Frontal cortex (tissue), 4 donors: Measurements from ENCODE around the gene SRGN. TPM values are rescaled to one million over a fixed set of nuclear protein-coding genes. Genes with fewer than 3 reads are reported as not detected.

Experiments
- DNase-seq, 2 donors: peaks; one replicate each; pipeline ENCODE4 v3.0.0; 2012; ENCODE audit warnings: low spot score in 2 of 2
- FAIRE-seq: peaks from 2 replicates; lab custom pipeline; 2012; peaks lifted over from hg19 to GRCh38; lab: Jason Lieb, UNC
- total RNA-seq: library from RNA; depleted of rRNA; stranded (reverse); fragments of >200 nt; gene quantifications from one replicate; pipeline ENCODE4 v1.2.3, GENCODE V29; 2014
- donor health status: control.
- donor health status: control.
- donor health status: control.

Gene SRGN
- total RNA-seq, 1 donor from 2014 or later, result 22.4 TPM

DNA sequence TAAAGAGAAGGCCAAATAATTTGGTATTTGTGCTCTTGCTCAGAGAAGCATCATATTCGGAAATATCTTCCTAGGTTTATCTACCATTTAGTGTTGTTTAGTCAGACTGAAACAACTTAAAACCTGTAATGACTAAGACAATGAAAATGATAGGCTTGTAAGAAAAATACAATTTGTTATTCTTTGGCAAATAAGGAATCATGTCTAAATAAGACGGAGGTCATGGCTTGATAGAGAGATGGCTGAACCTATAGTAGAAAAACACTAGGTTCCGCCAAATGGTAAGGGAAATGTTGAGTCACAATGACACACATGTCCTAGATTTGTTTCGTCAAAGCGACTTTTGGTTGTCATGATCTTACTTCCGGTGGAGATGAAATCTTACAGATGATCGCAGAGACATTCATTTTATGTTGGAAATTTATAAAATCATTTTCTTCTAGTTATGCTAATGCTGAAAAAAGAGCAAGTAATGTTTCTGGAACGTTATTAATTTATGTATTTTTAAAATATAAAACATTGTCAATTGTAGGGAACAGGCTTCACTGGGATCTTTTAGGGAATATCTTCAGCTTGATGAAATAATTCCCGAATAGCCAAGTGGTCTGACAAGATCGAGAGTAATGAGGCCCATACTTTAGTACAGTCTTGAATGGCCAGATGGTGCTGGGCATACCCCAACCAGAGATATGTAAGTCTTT, 1.0 kb downstream of the SRGN start:
- FAIRE-seq (no peak), DNase-seq (no peak)

DNA sequence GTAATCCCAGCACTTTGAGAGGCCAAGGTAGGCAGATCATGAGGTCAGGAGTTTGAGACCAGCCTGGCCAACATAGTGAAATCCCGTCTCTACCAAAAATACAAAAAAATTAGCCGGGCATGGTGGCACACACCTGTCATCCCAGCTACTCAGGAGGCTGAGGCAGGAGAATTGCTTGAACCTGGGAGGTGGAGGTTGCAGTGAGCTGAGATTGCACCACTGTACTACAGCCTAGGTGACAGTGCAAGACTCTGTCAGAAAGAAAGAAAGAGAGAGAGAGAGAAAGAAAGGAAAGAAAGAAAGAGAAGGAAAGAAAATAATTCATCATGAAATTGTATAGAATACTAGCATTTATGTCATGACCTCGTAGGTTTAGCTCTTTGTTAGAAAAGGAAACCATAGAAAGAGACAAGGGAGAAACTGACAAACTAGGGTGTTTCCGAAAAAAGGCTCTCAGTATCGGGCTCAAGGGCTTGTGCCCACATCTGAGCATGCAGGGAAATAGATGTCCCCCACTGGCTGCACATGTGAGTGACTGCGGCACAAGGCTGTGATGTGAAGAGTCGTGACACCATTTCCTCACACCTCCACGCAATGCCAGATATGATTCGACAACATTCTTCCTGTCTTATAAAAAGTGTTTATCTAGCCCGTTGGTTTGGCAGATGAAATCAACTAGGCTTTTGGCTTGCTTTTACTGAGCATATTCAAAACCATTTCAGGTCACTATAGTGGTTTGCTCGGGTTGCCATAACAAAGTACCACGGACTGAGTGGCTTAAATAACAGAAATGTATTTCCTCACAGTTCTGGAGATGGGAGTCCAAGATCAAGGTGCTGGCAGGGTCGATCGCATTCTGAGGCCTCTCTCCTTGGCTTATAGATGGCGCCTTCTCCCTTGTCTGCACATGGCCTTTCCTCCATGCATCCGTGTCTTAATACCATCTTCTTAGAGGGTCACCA, 2.0 kb downstream of the SRGN start:
- FAIRE-seq (no peak), DNase-seq (no peak)

DNA sequence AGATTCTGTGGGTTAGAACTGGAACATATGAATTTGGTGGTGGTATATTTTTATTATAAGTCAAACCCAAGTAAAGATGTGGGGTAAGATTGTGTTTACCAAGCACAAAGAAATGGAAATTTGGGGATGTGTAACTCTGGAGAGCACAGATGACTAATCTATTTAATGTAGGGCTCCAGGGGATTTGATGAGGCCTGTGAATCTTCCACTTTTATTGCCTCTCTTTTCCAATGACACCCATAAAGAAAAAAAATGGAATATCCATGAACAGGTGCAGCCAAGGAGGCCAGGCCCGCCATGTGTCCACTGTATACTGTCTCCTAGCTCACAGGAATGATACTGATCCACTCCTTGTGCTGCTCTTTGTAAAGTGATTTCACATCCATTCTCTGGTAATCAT, 2.8 kb downstream of the SRGN start:
- FAIRE-seq, result no peak
- DNase-seq, result no peak

DNA sequence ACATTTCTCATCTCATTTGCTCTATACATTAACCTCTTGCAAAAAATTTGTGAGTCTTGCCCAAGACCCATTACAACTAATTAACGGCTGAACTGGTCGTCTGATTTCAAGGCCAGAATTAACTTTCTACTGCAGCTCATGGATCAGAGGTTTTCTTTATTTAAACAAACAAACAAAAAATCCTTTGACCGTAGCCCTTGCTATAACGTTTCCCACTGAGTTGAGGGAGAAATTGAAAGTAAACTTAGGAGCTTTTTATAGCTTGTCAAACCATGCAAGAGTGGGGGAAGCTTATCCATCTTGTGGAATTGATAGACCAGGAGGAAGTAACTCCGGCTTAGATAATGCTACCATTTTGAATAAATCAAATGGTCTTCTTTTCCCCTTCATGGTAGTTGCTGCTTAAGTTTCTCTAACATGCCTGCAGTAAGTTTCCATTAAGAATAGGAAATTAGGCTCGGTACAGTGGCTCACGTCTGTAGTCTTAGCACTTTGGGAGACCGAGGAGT, 3.3 kb downstream of the SRGN start:
- DNase-seq (no peak), FAIRE-seq (no peak)

DNA sequence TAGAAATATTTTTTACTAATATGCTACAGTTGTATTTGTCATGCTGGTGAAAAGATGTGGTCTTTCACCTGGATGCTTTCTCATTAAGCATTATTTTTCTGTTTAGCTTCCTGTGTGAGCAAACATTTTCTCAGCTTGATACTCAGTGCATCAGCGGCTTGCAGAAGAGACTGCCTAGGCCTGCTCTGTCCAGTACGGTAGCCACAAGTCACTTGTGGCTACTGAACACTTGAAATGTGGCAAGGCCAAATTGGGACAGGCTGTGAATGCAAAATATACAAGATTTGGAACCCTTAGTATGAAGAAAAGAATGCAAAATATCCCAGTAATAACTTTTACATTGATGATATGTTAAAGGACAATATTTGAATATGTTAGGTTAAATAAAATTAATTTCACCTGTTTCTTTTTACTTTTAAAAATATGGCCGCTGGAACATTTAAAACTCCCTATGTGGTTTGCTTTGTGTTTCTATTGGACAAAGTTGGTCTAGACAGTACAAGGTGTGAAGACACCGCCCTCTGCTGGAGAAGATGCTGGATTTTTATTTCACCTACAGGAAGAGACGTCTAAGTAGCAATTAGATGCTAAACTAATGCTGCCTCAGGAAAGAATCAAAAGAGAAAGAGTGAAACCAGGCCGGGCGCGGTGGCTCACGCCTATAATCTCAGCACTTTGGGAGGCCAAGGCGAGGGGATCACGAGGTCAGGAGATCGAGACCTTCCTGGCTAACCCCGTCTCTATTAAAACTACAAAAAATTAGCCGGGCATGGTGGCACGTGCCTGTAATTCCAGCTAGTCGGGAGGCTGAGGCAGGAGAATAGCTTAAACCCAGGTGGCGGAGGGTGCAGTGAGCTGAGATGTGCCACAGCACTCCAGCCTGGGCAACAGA, 5.3 kb downstream of the SRGN start:
- DNase-seq, result no peak
- no peak for FAIRE-seq

DNA sequence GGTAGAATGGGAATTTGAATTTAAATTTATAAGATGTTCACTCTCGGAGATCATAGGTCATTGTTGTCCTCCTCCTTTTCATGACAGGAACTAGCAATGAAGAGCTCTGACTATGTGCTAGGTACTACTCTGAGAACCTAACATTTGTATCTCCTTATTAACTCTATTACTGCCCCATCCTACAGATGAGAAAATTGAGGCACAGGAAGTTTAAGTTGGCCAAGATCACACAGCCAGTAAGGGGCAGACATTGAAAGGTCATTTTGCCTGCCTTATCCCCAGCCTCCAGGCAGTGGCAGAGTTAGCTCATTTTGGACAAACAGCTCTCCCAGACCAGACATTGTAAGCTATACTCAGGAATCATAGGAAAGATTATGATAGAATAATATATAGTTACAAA, 6.0 kb downstream of the SRGN start:
- no peak for FAIRE-seq
- no peak for DNase-seq

DNA sequence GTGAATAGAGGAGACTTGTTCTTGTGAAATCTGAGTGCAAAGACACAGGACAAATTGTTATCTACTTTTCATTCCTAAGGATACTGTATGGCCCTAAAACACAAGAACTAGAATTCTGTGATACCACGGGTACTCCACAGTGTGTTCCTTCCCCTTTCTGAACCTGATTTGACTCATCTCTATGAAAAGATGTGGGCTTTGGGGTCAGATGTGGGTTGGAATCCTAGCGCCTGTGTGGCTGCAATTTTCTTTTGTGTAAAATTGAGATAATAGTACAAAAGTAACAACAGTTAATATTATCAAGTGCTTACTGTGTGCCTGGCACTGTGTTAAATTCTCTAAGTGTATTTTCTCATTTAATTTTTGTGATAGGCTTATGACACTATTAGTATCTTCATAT, 8.1 kb downstream of the SRGN start:
- FAIRE-seq (no peak), DNase-seq (no peak)

DNA sequence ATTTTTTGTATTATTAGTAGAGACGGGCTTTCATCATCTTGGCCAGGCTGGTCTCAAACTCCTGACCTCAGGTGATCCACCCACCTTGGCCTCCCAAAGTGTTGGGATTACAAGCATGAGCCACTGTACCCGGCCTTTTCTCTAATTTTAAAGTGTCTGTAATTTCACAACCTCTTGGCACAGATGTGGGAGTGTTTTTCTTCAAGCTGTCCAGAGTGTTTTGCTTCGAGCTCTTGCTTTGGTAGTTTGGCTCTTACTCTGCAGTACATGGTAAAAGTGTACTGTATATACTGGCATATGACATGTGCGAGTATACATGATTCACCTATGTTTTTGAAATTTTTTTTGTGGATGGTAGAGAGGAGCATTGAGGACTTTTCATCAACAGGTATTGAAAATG, 9.8 kb downstream of the SRGN start:
- FAIRE-seq, result no peak
- no peak for DNase-seq

DNA sequence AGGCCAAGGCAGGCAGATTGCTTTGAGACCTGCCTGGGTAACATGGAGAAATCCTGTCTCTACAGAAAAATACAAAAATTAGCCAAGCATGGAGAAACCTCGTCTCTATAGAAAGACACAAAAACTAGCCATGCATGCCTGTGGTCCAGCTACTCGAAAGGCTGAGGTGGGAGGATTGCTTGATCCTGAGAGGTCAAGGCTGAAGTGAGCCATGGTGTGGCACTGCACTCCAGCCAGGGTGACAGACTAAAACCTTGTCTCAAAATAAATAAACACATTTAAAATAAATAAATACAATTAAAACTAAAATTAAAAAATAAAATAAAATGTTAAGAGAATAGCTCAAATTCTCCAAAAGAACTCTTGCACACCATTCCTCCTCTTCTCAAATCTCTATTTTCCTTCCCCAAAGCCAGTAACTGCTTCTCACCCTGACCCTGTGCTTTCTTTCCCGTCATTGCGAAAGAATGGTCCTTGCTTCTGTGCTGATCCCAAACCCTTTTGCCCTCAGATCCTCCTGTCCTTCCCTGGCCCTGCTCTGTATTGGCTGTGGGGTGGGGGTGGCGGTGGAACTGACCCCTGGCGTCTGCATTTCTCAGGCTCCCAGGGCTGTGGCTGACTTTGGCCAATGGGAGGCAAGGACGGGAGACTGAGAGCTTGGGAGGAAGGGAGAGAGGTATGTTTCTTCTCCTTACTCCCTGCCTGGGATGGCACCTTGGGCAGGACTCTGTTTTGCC, 12.4 kb downstream of the SRGN start:
- FAIRE-seq, result no peak
- DNase-seq, result no peak

DNA sequence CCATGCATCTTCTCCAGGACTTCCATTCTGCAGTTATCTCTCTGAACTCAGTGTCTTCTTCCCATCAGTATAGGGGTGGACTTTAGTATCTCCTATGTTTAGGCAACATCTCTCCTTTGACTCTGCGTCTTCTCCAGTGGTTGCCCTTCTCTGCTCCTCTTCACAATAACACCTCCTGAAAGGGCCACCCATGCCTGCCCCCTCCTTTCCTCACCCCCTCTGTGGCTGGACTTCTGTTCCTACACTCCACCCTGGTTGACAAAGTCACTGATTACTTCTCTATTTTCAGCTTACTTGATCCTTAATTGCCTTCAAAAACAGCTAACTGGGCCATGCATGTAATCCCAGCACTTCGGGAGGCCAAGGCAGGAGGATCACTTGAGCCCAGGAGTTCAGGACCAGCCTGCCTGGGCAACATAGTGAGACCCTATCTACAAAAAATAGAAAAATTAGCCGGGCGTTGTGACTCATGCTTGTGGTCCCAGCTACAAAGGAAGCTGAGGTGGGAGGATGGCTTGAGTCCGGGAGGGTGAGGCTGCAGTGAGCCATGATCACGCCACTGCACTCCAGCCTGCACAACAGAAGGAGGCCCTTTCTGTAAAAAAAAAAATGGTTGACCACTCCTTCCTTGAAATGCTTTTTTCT, 13.7 kb downstream of the SRGN start:
- DNase-seq, result no peak

DNA sequence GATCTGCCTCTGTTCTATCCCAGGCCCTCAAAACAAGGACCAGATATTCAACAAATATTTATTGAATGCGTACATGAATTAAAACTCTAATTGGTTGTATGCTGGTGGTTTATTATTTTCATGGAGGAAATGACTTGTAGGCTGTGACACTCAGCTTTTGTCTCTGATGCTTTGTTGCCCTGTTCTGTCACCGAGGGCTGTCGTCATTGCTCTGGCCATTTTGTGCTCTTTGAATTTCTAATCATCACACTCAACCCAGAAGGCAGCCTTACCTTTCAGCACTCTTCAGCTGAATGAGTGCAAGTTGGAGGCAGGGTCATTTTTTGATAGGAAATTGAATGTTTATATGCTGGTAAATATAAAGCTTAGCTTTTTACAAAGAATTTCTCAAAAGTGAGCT, 14.5 kb downstream of the SRGN start:
- no peak for FAIRE-seq
- DNase-seq, result no peak

More for the DNA sequence above, 13.7 kb downstream of the SRGN start:
- no peak for FAIRE-seq

DNA sequence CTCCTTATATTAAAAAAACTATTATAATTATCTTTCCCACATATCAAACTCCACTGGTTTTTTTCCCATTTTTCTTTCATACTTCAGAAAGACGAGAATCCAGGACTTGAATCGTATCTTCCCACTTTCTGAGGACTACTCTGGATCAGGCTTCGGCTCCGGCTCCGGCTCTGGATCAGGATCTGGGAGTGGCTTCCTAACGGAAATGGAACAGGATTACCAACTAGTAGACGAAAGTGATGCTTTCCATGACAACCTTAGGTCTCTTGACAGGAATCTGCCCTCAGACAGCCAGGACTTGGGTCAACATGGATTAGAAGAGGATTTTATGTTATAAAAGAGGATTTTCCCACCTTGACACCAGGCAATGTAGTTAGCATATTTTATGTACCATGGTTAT, 15.9 kb downstream of the SRGN start:
- FAIRE-seq, result no peak
- no peak for DNase-seq

DNA sequence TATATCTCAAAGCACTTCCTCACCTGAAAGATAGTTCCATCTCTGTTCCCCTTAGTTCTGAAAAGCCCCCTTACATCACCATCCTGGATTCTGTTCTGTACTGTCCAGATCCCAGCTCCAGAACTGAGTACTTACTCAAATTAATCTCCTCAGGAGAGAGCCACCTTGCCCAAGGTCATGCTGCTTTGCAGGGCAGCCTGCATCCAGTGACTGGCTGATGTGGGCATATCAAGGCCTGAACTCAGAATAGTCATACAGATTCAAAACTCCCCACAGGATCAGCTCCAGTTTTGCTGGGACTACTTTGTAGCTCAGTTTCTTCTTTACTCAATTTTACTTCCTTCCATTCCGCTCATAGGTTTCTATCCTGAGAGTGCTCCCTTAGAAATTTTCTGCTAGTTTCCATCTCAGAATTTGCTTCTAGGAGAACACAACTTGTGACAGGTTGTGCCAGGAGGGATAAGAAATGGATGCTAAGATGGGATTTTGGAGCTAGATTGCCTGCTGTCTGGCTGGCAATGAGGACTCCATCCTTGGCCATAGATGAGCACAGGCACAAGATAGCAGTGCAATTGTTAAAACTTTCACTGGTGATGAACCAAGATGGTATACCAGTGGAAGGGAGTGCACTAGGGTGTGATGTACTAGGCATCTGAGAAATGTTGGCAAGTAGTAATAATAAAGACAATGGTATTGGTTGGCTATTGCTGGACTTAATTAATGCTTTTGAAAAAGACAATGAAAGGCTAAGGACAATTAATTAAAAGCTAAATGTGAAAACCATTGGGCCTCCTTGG, 17.3 kb downstream of the SRGN start:
- no peak for FAIRE-seq
- DNase-seq, result no peak

DNA sequence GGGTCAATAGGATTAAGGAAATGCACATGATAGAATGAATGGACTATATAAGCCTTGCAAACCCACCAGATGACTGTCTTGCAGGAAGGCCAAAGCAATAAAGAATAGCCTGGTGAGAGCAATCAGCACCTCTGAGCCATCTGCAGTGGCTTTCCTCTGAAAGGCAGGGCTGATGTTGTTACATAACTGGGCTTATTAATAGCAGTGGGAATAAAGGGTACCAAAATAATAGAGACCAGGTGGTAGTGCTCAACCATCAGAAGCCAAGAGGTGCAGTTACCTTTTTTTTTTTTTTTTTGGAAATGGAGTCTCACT, 19.2 kb downstream of the SRGN start:
- FAIRE-seq (no peak), DNase-seq (no peak)

DNA sequence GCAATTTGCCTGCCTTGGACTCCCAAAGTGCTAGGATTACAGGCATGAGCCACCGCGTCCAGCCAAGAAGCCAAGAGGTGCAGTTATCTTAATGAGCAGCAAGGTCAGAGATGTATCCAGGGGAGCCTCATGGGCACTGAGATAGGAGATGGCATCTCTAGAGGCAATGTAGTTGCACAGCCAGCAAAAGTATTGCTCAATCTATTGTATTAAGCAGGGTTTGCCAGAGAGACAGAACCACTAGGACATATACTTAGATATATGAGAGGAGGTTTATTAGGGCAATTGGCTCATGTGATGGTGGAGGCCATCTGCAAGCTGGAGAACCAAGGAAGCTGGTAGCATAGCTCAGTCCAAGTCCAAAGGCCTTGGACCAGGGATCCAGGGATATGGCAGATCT, 19.8 kb downstream of the SRGN start:
- FAIRE-seq, result no peak
- no peak for DNase-seq

DNA sequence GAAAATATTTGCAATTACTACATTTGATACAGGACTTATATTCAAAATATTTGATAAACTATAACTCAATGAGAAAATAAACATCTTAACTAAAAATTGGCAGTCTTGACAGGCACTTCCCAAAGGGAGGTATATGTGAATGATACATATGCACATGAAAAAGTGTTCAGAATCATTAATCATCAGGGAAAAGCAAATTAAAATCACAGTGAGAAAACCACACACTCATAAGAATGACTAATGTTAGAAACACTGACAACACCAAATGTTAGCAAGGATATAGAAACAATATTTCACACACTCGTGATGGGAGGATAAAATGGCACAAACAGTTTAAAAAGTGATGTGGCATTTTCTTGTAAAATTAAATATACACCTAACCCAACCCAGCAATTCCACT, 32.0 kb downstream of the SRGN start:
- FAIRE-seq, result no peak

DNA sequence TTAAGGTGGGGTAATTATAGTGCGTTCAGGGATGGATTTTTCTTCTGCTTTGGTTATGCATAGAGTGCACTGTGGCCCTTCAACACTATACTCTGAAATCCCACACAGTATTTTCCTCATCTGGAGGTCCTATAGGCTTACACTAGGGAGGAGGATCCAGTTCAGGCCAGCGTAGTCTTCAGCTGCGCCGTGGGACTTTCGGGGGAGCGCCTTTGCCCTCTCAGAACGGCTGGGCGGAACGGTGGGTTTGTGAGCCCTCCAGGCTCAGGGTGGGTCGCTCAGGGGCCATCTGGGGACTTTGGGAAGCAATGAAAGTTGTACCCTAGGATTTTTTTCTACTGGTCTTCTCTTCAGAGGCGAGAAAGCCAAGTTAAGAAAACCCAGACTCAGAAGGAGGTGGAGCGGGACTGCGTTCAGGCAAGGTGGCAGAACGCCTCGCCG, 35.4 kb downstream of the SRGN start:
- FAIRE-seq, result no peak
- DNase-seq, result peak in 1 of 2 donors; percentile 20

More for the DNA sequence above, 32.0 kb downstream of the SRGN start:
- DNase-seq, result no peak
